Stimulated activated CD8-positive, alpha-beta memory T cell treated with anti-CD3 and anti-CD28 coated beads, Interleukin-2, amount 100 ng/mL, for 48 hours (primary cell): Measurements from ENCODE around the gene CCND1.
"Not testable (repeated sequence)": the region's sequence is repeated elsewhere in the genome, so short reads cannot be mapped to it uniquely, and the experiment has no call there.

ENCODE experiments used
- DNase-seq, 2 donors: peaks; one replicate each; pipeline ENCODE4 v3.0.0-alpha.2; 2020; ENCODE audit warnings: low read depth in 2 of 2

Gene CCND1

DNA sequence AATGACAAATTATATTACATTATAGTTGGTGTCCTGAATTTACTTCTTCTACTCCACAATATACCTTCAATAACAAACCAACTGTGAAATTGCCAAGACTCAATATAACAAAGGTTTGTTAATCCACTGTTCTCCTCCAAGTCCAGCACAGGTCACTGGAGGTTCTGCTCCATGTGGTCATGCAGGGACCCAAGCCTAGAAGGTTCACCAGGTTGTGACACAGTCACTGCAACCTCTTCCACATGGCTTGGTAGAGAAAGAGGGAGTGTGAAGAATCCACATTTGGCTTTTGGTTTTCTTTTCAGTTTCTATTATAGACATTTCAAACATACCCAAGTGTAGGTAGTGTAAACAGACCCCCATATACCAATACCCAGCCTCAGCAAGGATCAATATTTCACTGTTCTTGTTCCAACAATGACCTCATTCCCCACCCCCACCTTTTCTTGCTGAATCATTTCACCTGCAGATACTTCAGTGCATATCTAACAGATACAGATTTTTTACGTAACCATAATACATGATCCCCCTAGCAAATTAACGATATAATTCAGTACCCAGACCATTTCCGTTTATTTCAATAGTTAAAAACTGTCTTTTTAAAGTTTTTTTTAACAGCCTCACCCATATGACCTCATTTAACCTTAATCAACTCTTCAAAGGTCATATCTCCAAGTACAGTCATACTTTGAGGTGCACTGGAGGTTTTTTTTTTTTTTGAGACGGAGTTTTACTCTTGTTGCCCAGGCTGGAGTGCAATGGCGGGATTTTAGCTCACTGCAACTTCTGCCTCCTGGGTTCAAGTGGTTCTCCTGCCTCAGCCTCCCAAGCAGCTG lies 48.7 kb downstream of the CCND1 start:
- DNase-seq: no peak

DNA sequence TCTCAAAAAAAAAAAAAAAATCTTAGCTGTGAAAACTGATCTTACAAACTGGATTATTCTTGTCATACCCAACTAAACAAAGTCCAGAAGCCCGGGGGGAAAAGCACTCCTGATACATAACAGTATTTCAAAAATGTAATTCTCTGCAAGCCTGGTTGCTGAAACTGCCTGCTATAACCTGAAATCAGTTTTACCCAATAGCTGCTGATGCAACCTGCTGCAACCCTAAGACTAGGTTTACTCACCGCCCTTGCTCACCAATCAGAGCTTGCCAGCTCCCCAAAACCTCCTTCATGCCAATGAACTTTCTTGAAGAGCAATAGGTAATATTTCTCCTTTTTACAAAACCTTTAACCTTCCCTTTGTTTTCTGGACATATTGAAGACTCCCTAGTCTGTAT lies 50.5 kb downstream of the CCND1 start:
- DNase-seq: no peak

DNA sequence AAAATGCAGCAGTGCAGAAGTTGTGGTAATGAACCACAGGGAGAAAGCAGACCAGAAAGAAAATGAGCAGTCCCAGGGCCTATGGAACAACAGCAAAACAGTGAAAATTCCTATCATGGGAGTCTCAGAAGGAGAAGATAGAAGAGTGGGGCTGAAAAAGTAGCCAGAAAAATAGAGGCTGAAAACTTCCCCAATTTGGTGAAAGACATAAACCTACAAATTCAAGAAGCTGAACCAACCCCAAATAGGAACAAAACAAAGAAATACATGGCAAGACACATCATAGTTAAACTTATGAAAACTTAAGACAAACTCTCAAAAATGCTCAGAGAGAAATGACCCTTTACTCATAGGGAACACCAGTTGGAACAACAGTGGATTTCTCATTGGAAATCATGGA lies 51.5 kb downstream of the CCND1 start:
- DNase-seq: no peak

DNA sequence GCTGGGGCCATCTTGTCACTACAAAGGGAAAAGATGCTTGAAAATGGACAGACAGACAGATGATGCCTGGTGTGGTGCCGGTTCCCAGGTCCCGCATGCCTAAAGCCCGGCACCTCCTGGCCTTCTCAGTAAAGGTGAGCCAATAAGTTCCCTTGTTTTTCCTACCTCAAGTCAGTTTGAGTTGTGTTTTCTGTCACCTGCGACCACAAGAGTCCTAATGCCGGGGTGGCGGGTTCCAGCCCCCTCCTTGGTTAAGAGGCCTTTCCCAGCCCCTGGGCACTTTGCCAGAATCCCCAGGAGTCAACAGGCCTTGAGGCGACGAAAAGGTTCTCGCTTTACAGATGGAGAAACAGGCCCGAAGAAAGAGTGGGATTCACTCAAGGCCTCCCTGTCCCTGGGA lies 53.8 kb downstream of the CCND1 start:
- no peak for DNase-seq

DNA sequence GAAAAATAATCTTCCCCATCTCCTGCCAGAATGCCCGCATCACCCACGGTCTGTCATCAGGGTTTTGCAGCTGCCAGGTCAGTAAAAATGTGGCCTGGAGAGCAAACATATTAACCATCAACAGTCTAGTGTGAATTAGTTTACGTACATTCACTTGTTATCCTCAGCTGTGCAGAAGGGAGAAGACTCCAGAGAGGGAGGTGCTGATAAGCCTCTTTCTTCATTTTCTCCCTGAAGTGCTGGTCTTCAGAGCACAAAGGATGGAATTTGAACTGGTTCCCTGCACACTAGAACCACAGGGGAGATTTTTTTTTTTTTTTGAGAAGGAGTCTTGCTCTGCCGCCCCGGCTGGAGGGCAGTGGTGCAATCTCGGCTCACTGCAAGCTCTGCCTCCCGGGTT lies 54.6 kb downstream of the CCND1 start:
- DNase-seq: no peak

DNA sequence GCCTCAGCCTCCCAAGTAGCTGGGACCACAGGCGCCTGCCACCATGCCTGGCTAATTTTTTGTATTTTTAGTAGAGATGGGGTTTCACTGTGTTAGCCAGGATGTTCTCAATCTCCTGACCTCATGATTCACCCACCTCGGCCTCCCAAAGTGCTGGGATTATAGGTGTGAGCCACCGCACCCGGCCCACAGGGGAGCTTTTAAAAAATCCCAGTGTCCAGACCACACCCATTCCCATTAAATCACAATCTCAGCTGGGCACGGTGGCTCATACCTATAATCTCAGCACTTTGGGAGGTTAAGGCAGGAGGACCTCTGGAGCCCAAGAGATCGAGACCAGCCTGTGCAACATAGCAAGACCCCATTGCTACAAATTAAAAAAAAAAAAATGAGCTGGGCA lies 55.0 kb downstream of the CCND1 start:
- not testable (repeated sequence) for DNase-seq

DNA sequence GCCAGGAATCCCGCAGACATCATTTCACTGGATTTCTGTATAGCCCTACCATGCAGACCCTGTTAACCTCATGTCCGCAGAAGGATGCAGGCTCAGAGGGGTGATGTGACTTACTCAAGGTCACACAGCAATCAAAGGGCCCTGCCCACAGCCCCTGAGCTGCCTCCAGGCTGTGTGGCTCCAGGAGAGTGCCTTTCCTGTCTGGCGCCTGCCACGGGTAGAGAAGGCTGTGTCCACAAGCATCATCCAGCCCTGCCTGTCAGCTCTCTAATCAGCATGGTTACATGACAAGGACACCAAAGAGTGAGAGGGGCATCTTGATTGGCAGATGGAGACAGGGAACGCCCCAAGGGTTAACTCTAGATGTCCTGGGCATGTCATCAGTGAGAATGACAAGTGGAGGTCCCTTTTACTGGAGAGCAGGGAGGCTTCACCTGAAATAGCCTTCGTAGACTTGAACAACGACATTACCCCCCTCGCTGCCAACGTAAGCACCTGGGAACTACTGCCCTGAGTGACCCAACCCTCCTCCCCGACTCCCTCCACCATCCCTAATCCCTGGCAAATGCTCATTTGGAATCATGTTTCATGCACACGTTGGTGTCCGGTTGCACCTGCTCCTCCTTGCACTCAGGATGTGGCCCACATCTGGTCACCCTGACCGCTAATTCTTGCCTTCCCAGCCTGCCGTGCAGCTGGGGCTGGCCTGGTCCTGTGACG lies 56.0 kb downstream of the CCND1 start:
- no peak for DNase-seq

DNA sequence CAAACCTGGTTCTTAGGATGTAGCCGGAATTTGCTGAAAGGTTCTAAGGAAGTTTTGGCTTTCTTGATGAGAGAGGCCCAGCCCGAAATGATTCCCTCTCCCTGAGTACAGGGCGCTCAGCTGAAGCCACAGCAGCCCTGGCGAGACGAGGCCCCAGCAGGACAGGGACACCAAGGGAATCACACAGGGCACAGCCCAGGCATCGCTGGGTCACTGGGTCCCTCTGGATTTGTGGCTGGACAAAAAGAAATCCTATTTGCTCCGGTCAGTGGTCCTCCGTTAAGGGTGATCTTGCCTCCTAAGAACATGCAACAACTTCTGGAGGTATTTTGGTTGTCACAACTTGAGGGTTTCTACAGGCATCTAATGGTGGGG lies 56.5 kb downstream of the CCND1 start:
- DNase-seq: no peak

DNA sequence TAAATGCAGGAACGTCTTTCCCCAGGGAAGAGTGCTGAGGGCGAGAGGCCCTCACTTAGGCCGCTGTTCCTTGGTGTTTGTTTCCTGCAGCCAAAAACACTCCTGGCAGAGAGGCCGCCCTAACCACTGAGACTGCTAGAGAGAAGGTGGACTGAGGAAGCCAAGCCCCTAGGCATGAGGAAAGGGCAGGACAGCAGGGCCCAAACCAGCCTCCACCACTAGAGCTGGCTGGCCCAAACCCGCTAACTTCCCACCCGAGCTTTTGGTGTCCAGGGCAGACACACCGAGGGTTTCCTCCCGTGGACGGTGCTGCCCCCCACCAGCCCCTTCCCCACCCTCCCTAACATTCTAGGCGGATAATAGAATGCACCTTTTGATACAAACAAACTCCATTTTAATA lies 56.9 kb downstream of the CCND1 start:
- no peak for DNase-seq

DNA sequence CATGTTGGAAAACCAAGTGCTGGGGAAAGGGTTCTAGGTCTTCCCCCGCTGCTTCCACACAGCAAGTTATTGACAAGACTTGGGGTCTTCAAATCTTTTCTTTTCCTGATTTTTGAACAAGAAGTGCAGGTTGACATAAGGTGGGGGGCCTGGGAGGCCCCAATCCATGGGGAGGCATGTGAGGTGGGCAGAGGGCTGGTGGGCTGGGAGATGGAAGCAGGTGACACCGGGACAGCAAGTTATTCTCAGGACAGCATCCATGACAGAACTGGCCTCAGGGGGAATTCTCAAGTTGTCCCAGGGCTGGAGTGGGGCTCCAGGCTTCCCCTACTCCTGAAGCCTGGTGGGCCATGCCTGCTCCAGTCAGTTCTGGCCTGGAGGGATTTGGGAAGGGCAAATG lies 57.4 kb downstream of the CCND1 start:
- DNase-seq: no peak

DNA sequence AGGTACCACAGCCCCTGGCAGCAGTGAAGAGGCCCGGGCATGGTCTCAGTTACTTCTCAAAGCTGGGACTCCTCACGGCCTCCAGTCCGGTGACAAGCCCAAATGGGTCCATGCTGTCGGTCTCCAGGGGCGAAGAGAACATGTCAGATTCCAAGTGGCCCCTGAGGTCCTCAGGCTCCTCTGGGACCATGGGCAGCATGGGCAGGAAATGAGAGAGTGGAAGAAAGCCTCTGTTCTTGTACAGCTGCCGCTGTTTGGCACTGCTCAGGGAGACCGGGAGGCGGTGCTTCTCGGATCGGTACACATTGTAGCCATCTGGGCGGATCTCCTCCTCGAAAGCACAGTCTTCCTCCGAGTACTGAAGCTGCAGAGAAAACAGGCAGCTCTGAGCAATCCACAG lies 58.3 kb downstream of the CCND1 start:
- DNase-seq: no peak

DNA sequence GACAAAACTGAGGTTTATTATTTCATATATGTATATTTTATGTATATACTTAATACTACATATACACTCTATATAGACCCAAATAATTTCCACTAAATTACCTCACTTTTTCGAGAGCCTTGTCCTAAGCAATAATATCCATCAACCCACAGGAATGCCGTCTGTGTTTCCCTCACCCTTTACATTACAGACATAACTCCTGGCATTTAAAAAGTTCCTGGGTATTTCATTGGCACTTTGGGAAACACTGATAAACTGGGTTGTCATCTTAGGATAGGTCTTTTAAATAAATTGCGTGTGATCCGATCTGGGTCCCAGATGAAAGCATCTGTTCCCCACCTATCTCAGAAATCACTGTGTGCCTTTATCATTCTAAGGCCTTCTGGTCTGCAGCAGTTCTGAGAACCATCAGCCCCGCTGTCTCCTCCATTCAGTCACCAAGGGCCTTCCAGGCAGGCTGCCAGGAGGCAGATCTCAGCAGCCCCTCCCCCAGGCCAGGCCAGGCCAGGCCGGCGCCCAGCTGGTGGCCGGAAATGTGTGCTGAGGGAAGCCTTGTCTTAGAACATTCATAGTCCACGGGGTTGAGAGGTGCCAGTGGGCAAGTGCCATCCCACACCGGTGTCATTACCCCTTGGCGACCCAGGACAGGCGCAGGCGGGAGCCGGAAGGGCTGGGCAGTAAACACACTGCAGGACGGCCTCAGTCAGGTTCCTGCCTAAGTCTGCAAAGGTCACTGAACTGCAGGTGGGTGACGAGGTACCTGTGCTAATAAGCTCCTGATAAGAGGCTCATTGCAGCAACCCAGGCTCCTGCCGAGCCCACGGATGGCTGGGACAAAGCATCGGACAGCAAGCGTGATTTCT lies 59.6 kb downstream of the CCND1 start:
- no peak for DNase-seq

DNA sequence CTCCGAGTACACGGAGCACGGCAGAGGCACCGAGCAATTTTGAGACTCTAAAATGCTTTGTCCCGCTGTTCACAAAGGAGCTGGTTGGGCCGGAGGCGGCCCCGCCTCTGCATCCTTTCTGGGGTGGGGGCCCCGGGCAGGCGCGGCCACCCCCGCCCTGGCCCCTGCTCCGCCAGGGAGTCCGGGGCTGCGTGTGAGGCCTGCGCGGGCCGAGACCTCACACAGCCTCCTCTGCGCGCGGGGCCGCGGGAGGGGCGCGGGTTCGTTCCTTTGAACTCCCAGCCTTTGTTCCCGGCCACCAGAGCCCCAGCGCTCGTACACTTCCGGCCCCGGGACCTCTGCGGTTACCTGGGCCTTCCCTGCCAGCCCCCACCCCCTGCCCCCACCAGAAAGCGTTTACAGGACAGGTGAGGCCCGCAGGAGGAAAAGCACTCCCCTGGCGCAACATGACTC lies 61.3 kb downstream of the CCND1 start:
- DNase-seq: no peak

DNA sequence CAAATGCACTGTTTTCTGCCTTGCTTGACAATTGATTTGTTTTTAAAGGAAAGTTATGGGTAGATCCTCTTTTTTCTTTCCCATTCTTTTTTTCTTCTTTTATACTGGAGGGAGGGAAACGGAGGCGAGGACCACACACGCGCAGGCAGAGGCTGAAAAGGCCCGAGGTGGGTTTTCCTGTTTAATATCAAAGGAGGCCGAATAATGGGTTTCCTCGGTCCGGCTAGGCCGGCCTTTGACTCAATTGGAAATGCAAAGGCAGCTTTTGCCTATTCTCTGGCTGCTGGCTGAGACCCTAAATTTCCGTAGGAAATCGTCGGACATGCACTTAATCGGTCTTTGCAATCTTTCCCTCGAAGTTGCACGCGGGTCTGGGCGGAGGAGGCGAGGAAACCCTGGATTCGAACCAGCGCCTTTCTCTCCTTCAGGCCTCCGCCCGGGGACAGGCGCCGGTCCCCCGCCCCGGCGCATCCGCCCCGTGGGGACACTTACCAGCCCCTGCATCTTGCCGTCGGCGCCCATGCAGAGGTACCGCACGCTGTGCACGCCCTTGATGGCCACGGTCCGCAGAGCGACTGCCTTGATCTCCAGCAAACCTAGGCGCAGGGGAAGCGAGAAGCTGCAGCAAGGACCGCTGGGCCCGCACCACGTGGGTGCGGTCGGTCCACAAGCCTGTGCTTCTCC lies 62.0 kb downstream of the CCND1 start:
- no peak for DNase-seq

DNA sequence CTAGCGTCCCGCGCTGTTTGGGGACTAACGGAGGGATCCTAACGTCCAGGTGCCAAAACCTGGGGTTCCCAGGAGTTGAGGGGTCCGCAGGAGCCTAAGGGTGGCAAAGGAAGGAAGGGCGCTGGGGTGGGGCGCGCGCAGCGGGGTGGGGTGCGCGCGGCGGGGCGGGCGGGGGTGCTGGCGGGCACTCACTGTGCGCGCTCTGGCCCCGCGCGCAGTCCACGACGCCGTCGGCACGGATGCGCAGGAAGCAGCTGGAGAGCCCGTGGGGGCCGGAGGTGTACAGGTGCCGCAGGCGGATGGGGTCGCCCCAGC lies 62.5 kb downstream of the CCND1 start:
- DNase-seq: no peak
